Liver (tissue), 3 donors: ENCODE measurements around the gene NUP54.

Source experiments
- CTCF ChIP-seq: fragments of 150-350 bp; IDR thresholded peaks from 2 replicates; pipeline ENCODE4 v1.5.1; 2017; ENCODE audit warnings: improper control_type of control experiment, low read depth, low read length; ENCODE audit not compliant: missing input control
- GABPA ChIP-seq, 2 donors: IDR thresholded peaks in 1 of 2; conservative IDR thresholded peaks in 1 of 2; 2 replicates each; pipeline ENCODE4 v1.6.1; 2016; ENCODE audit warnings: antibody characterized with exemption in 2 of 2, mild to moderate bottlenecking in 1 of 2, moderate library complexity in 1 of 2
- donor health status: healthy.
- donor health status: healthy.

- TF ChIP-seq GABPA (IDR thresholded peaks at IDR 0.05 in 1 of 2, conservative IDR thresholded peaks at IDR 0.05 in 1 of 2) (no peak), CTCF (no peak)
These were observed 20.4 kb downstream of the NUP54 start for GRCh38 chr4:76127754-76128153.
